SK-N-SH treated with all-trans-retinoic acid at 6 μM for 48 hours (cell line): ENCODE results near the gene RIN3.

ENCODE experiments used
- ATAC-seq: fragments of 200-7000 bp; cut with Tn5 transposase; 3 replicates; pipeline ENCODE4 v1.9.1; 2020; ENCODE audit warnings: mild to moderate bottlenecking, moderate library complexity
- BACH2 ChIP-seq: fragments of 250-450 bp; sonication (Bioruptor Pico); IDR thresholded peaks from 2 replicates; pipeline ENCODE4 v1.9.0; 2021; ENCODE audit warnings: mild to moderate bottlenecking, borderline replicate concordance
- CSDC2 ChIP-seq: fragments of 250-450 bp; sonication (Bioruptor Pico); IDR thresholded peaks from 2 replicates; pipeline ENCODE4 v1.5.0; 2020; ENCODE audit warnings: mild to moderate bottlenecking, moderate library complexity
- ESRRG ChIP-seq: fragments of 250-450 bp; sonication (Bioruptor Pico); IDR thresholded peaks from 2 replicates; pipeline ENCODE4 v1.6.1; 2021; ENCODE audit warnings: mild to moderate bottlenecking
- GLIS3 ChIP-seq: fragments of 250-450 bp; sonication (Bioruptor Pico); IDR thresholded peaks from 2 replicates; pipeline ENCODE4 v1.5.0; 2020; ENCODE audit warnings: mild to moderate bottlenecking, moderate library complexity
- OSR1 ChIP-seq: fragments of 250-450 bp; sonication (Bioruptor Pico); IDR thresholded peaks from 2 replicates; pipeline ENCODE4 v1.8.0; 2022; ENCODE audit warnings: moderate library complexity, mild to moderate bottlenecking, inconsistent platforms
- PATZ1 ChIP-seq: fragments of 250-450 bp; sonication (Bioruptor Pico); IDR thresholded peaks from 2 replicates; pipeline ENCODE4 v1.8.0; 2020; ENCODE audit warnings: mild to moderate bottlenecking, moderate library complexity, borderline replicate concordance
- POU6F1 ChIP-seq: fragments of 250-450 bp; sonication (Bioruptor Pico); IDR thresholded peaks from 2 replicates; pipeline ENCODE4 v1.8.0; 2021; ENCODE audit warnings: low read depth, mild to moderate bottlenecking, moderate library complexity, borderline replicate concordance
- SNAI2 ChIP-seq: fragments of 250-450 bp; sonication (Bioruptor Pico); IDR thresholded peaks from 2 replicates; pipeline ENCODE4 v1.5.0; 2020; ENCODE audit warnings: mild to moderate bottlenecking, moderate library complexity
- TCF4 ChIP-seq: fragments of 250-450 bp; sonication (Bioruptor Pico); IDR thresholded peaks from 2 replicates; pipeline ENCODE4 v1.8.0; 2021; ENCODE audit warnings: mild to moderate bottlenecking, moderate library complexity, borderline replicate concordance
- TOX ChIP-seq: fragments of 250-450 bp; sonication (Bioruptor Pico); IDR thresholded peaks from 2 replicates; pipeline ENCODE4 v1.8.0; 2021; ENCODE audit warnings: mild to moderate bottlenecking, moderate library complexity, borderline replicate concordance
- TSHZ2 ChIP-seq: fragments of 250-450 bp; sonication (Bioruptor Pico); IDR thresholded peaks from 2 replicates; pipeline ENCODE4 v1.5.0; 2020; ENCODE audit warnings: mild to moderate bottlenecking, moderate library complexity
- ZC3H10 ChIP-seq: fragments of 250-450 bp; sonication (Bioruptor Pico); IDR thresholded peaks from 2 replicates; pipeline ENCODE4 v1.5.1; 2021; ENCODE audit warnings: mild to moderate bottlenecking, moderate library complexity
- ZFP30 ChIP-seq: fragments of 450-650 bp; formaldehyde crosslinking; IDR thresholded peaks from 2 replicates; pipeline ENCODE4 v1.5.0; 2022; ENCODE audit warnings: mild to moderate bottlenecking, moderate library complexity
- ZNF70 ChIP-seq: fragments of 450-650 bp; formaldehyde crosslinking; IDR thresholded peaks from 2 replicates; pipeline ENCODE4 v1.5.0; 2020; ENCODE audit warnings: mild to moderate bottlenecking, moderate library complexity
- ZNF8 ChIP-seq: fragments of 450-650 bp; formaldehyde crosslinking; IDR thresholded peaks from 2 replicates; pipeline ENCODE4 v1.5.0; 2020; ENCODE audit warnings: mild to moderate bottlenecking, moderate library complexity
- TF ChIP-seq, protein P1 (sequence below): fragments of 250-450 bp; sonication (Bioruptor Pico); IDR thresholded peaks from 2 replicates; pipeline ENCODE4 v1.5.1; 2021; ENCODE audit warnings: mild to moderate bottlenecking, moderate library complexity
- TF ChIP-seq, protein P2 (sequence below): fragments of 250-450 bp; sonication (Bioruptor Pico); IDR thresholded peaks from 2 replicates; pipeline ENCODE4 v1.5.1; 2020; ENCODE audit warnings: low read depth, mild to moderate bottlenecking, moderate library complexity

RIN3 gene

DNA sequence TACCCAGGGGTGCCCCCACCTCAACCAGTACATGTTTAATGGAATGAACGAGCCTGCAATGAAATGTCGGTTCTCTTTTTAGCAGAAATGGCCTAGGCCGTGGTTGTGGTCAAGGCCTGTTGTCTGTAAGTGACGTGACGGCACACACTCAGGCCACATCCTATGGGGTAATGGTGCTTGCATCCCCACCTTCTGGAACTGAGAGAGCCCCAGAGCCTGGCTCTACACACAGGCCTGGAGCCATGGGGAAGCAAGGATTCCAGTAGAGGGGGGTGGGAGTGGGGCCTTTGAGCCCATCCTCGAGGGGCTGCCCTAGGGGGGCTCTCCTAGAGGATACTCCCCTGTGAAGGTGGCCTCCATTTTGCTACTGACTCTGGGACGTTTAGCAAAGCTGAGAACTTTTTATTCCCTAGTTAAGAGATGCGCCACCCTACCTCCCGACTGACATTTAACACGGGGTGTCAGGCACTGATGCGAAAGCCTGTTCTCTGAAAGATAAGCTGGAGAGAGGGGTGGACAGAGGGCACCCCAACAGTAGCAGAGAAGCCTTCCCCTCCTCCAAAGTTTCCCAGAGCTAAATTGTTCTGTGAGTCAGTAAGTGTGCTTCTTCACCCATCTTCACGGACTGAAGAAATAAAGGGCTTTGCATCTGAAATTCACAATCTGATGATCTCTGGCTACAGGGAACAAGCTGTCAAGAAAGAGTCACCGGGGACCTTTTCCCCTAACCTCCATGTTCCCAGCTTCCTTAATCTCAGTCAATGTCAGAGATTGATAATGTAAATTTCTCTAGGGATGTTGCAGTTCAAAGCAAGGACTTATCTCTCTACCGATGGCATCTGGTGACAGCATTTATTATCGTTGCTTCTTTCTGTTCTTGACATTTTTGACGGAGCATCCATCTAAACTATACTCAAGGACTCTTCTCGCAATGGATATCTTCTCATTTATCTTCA lies 6.8 kb downstream of the RIN3 start (continued):
- TF ChIP-seq POU6F1 (CRISPR knock-in tag), result no peak
- no peak for TF ChIP-seq TOX (CRISPR knock-in tag)
- no peak for TF ChIP-seq TCF4
- no peak for TF ChIP-seq PATZ1 (CRISPR knock-in tag)
- TF ChIP-seq, protein P1, sequence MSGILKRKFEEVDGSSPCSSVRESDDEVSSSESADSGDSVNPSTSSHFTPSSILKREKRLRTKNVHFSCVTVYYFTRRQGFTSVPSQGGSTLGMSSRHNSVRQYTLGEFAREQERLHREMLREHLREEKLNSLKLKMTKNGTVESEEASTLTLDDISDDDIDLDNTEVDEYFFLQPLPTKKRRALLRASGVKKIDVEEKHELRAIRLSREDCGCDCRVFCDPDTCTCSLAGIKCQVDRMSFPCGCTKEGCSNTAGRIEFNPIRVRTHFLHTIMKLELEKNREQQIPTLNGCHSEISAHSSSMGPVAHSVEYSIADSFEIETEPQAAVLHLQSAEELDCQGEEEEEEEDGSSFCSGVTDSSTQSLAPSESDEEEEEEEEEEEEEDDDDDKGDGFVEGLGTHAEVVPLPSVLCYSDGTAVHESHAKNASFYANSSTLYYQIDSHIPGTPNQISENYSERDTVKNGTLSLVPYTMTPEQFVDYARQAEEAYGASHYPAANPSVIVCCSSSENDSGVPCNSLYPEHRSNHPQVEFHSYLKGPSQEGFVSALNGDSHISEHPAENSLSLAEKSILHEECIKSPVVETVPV (CRISPR knock-in tag), result no peak

- TF ChIP-seq SNAI2 (CRISPR knock-in tag), result no peak
- TF ChIP-seq ZC3H10, result no peak
- TF ChIP-seq, protein P2, sequence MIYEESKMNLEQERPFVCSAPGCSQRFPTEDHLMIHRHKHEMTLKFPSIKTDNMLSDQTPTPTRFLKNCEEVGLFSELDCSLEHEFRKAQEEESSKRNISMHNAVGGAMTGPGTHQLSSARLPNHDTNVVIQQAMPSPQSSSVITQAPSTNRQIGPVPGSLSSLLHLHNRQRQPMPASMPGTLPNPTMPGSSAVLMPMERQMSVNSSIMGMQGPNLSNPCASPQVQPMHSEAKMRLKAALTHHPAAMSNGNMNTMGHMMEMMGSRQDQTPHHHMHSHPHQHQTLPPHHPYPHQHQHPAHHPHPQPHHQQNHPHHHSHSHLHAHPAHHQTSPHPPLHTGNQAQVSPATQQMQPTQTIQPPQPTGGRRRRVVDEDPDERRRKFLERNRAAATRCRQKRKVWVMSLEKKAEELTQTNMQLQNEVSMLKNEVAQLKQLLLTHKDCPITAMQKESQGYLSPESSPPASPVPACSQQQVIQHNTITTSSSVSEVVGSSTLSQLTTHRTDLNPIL (CRISPR knock-in tag), result no peak
- TF ChIP-seq TOX (CRISPR knock-in tag), result no peak
- no peak for TF ChIP-seq TCF4
- no peak for TF ChIP-seq CSDC2 (CRISPR knock-in tag)
- TF ChIP-seq, protein P1 (CRISPR knock-in tag), result no peak
- TF ChIP-seq ZNF70 (CRISPR knock-in tag), result no peak
- no peak for TF ChIP-seq POU6F1 (CRISPR knock-in tag)
- TF ChIP-seq TSHZ2, result no peak
- no peak for TF ChIP-seq GLIS3 (CRISPR knock-in tag)
- no peak for TF ChIP-seq OSR1 (CRISPR knock-in tag)
- no peak for TF ChIP-seq ESRRG (CRISPR knock-in tag)
- no peak for TF ChIP-seq ZFP30 (CRISPR knock-in tag)
- no peak for TF ChIP-seq ZNF8 (CRISPR knock-in tag)
- no peak for TF ChIP-seq BACH2
- no peak for ATAC-seq
Measured at GRCh38 chr14:92521058-92521415, 7.5 kb downstream of the RIN3 start.
